Measurements from ENCODE around the gene FOSL2. TPM values are rescaled to one million over a fixed set of nuclear protein-coding genes. Genes with fewer than 3 reads are reported as not detected.

FOSL2 gene
- total and polyA plus RNA-seq, 5 donors: 38.9 to 128 (median 47.0) TPM

DNA sequence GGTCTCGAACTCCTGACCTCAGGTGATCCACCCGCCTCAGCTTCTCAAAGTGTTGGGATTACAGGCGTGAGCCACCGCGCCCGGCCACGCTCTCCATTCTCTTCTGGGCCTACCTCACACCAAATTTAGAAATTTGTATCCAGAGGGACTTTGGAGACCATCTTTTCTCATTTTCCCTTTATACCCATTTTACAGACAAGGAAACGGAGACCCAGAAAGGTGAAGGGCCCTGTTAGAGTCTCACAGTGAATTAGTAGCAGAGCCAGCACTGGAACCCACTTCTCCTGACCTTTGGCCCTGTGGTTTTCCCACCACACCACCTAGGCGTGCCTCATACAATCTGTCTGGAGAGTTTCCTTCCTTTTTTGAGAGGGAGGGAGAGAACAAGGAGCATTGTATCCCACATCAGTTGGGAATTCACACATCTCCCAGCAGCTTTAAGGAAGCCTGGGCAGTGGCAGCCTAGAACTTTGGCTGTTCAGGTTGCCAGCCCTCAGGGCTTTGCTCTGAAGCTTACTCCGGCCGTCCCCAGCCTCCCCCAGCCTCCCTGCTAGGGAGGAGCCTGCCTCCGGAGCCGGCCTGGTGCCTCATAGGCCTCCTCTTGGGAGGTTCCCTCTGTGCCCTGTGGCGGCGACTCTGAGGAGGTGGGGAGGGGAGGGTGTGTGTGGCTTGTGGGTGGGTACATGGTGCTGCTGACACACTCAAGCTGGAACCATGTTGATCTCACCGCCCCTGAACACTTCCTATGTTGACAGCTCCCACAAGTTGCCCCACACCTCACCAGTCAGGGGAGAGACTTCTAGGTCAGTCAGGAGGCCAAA, 13.8 kb downstream of the FOSL2 start:
- Histone ChIP-seq H3K27me3 (ENCODE audit: control insufficient read depth, insufficient read depth) (no peaks in the 10 kb centered on the region), H3K4me1 (ENCODE audit: control insufficient read depth, insufficient read depth, low read length) (peaks cover 16% of the 10 kb centered on the region), H3K27ac (ENCODE audit: low read length) (peak overlapping the region; percentile 25), H3K9me3 (ENCODE audit: control insufficient read depth, low read length) (no peaks in the 10 kb centered on the region), H3K4me3 (ENCODE audit: low read length) (no peak overlapping the region)
- DNase-seq (peak; percentile 69 to 81 (median 77)), ATAC-seq (peak; percentile 52 to 64)
- intact Hi-C loops (cut with DNase I): no loop called here
- WGBS: 68% methylated on average over 16 of the region's 16 CpGs

DNA sequence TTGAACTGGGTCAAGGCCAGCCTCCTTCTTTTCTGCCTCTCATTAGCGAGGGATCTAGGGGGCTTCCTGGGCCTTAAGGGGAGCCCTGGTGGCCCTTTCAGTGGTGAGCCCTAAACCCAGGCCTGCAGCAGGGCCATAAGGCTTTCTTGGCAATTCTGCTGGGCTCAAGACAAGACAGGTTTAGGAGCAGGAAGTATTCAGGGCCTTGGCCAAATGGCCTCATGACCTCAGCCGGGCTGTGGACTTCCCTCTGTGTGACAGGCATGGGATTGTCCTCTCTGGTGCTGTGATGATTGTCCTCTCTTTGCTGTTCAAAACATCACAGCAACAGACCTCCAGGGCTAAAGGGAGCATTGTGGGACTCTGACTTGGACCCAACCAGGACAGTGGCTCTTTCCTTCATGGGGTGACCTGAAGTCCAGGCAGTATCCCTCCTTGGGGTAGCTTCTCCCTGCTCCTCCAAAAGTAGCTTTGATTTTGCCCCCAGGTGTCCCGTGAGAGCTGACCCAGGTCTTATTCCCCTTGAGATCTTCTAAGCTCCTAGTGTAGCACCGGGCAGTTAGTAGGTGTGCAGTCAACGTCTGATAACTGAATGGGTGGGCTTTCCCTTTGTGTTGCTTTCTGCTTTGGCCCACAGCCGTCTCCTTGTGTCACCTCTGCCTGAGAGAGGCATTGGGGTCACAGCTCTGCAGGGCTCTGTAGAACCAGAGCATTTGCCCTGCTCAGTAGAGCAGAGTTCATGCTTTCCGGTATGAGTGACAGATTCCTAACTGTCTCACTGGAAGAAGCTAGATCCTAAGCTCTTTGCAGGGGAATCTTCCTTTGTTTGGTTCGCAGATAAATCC, 14.7 kb downstream of the FOSL2 start:
- Histone ChIP-seq H3K27me3 (ENCODE audit: control insufficient read depth, insufficient read depth) (no peaks in the 10 kb centered on the region), H3K4me3 (ENCODE audit: low read length) (no peak overlapping the region), H3K4me1 (ENCODE audit: control insufficient read depth, insufficient read depth, low read length) (peaks cover 8% of the 10 kb centered on the region), H3K9me3 (ENCODE audit: control insufficient read depth, low read length) (no peaks in the 10 kb centered on the region), H3K27ac (ENCODE audit: low read length) (peak overlapping the region; percentile 25)
- intact Hi-C loops (cut with DNase I): no loop called here
- WGBS: 79% methylated on average over 8 of the region's 8 CpGs
- DNase-seq: peak in 1 of 3 donors; percentile 15
- peak in 1 of 2 donors; percentile 1 for ATAC-seq

DNA sequence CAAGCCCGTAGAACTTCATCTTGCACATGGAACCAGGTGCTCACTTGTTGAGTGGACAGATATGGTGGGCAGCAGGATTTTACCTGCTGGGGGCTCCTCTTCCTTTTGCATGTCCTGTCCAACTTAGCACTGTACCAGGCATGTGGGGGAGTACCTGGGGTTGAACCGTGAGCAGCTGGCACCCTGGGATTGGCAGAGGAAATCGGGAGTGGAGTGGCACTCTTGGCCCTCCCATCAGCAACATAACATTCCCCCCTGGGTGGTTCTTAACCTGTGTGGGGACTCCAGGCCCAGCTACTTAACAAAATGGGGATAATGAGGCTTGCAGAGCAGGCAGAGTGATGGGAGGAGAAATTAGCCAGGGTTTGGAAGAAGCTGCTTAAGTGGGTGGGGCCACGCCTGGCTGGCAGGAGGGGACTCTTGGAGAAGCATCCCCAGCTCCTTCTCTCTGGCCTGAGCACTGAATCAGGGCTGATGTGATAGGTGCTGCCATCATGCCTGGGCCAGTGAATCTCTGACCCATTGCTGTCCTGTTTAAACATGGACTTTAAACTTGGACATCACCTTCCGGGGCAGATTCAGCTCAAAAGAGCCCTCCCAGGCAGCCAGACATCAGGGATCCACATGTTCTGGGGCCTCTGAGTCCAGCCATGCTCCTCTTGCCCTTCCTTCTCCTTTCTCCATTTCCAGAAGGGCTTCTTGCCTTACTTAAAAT, 15.5 kb downstream of the FOSL2 start:
- Histone ChIP-seq H3K9me3 (ENCODE audit: control insufficient read depth, low read length) (no peaks in the 10 kb centered on the region), H3K4me3 (ENCODE audit: low read length) (no peak overlapping the region), H3K27me3 (ENCODE audit: control insufficient read depth, insufficient read depth) (no peaks in the 10 kb centered on the region), H3K4me1 (ENCODE audit: control insufficient read depth, insufficient read depth, low read length) (peaks cover 6% of the 10 kb centered on the region), H3K27ac (ENCODE audit: low read length) (no peak overlapping the region)
- ATAC-seq: no peak
- intact Hi-C loops (cut with DNase I): no loop called here
- DNase-seq: peak in 1 of 3 donors; percentile 14
- WGBS: 75% methylated on average over 5 of the region's 5 CpGs

DNA sequence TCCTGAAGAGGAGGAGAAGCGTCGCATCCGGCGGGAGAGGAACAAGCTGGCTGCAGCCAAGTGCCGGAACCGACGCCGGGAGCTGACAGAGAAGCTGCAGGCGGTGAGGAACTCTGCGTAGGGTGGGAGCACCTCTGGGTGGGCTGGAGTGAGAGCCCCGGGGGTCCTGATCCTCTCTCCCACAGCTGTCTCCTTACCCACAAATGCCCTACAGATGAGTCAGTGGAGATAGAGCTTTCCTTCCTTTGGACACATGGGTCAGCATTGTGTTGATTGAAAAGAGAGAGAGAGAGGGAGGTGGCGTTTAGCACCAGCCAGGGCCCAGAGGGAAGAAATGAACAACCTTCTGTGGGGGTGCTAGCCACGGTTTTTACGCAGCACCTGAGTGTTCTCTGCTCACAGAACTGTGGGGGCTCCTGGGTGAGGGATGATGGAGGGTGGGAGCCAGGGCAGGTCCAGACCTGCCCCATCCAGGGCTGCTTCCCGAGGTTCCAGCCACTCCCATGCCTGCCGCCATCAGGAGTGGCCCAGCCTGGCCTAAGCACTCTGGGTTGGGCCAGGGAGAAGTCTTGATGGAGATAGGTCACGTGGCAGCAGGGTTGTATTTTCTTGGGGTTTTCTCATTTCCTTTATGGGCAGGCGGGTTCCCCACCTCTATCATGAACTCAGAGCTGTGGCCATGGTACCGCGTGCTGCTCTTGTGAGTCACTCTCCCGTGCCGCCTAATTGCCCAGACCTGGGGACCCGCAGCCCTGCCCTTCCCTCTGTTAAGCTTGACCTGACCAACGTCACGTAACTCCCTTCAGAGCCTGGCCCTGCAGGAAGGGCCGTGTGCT, 16.3 kb downstream of the FOSL2 start:
- H3K4me1 ChIP-seq (ENCODE audit: control insufficient read depth, insufficient read depth, low read length): peaks cover 7% of the 10 kb centered on the region
- H3K9me3 ChIP-seq (ENCODE audit: control insufficient read depth, low read length): no peaks in the 10 kb centered on the region
- intact Hi-C loops (cut with DNase I): no loop called here
- H3K4me3 ChIP-seq (ENCODE audit: low read length): no peak overlapping the region
- peak; percentile 1 to 19 for ATAC-seq
- peak in 2 of 3 donors; percentile 47 to 74 for DNase-seq
- 78% methylated on average over 26 of the region's 26 CpGs for WGBS
- no peaks in the 10 kb centered on the region for H3K27me3 ChIP-seq (ENCODE audit: control insufficient read depth, insufficient read depth)
- H3K27ac ChIP-seq (ENCODE audit: low read length): no peak overlapping the region

DNA sequence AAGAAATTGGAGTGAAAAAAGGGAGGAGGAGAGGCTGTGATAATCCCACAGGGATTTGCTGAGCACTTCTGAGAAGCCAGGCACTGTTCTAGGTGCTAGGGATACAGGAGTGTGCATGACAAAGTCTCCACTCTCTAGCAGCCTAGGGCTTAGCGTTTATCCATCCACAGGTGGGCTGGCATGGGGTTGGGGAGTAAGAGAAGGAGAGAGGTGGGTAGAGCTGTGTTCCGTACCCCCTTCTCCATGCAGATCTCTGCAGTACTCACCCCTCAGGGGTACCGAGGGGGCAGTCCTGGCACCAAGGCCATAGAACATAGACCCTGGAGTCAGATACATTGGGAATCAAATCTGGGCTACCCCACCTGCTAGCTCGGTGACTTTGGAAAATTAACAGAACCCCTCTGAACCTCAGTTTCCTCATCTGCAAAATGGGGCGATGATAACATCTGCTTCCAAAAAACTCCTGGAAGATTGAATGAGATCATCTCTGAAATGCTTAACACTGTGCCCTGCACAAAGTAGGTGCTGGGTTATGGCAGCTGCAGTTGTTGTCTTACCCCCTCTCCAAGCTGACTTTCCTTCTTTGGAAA, 18.6 kb downstream of the FOSL2 start:
- no peak overlapping the region for H3K4me3 ChIP-seq (ENCODE audit: low read length)
- no peak for ATAC-seq
- peaks cover 14% of the 10 kb centered on the region for H3K4me1 ChIP-seq (ENCODE audit: control insufficient read depth, insufficient read depth, low read length)
- no peaks in the 10 kb centered on the region for H3K27me3 ChIP-seq (ENCODE audit: control insufficient read depth, insufficient read depth)
- no peaks in the 10 kb centered on the region for H3K9me3 ChIP-seq (ENCODE audit: control insufficient read depth, low read length)
- intact Hi-C loops (cut with DNase I): no loop called here
- no peak overlapping the region for H3K27ac ChIP-seq (ENCODE audit: low read length)
- WGBS: 94% methylated on average over 5 of the region's 5 CpGs
- DNase-seq: no peak

DNA sequence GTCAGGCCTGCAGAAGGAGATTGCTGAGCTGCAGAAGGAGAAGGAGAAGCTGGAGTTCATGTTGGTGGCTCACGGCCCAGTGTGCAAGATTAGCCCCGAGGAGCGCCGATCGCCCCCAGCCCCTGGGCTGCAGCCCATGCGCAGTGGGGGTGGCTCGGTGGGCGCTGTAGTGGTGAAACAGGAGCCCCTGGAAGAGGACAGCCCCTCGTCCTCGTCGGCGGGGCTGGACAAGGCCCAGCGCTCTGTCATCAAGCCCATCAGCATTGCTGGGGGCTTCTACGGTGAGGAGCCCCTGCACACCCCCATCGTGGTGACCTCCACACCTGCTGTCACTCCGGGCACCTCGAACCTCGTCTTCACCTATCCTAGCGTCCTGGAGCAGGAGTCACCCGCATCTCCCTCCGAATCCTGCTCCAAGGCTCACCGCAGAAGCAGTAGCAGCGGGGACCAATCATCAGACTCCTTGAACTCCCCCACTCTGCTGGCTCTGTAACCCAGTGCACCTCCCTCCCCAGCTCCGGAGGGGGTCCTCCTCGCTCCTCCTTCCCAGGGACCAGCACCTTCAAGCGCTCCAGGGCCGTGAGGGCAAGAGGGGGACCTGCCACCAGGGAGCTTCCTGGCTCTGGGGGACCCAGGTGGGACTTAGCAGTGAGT, 19.4 kb downstream of the FOSL2 start:
- ATAC-seq: no peak
- no peaks in the 10 kb centered on the region for H3K27me3 ChIP-seq (ENCODE audit: control insufficient read depth, insufficient read depth)
- H3K4me3 ChIP-seq (ENCODE audit: low read length): no peak overlapping the region
- no peak overlapping the region for H3K27ac ChIP-seq (ENCODE audit: low read length)
- intact Hi-C loops (cut with DNase I): no loop called here
- H3K4me1 ChIP-seq (ENCODE audit: control insufficient read depth, insufficient read depth, low read length): peaks cover 8% of the 10 kb centered on the region
- 92% methylated on average over 27 of the region's 27 CpGs for whole genome bisulfite sequencing
- no peaks in the 10 kb centered on the region for H3K9me3 ChIP-seq (ENCODE audit: control insufficient read depth, low read length)
- DNase-seq: no peak

DNA sequence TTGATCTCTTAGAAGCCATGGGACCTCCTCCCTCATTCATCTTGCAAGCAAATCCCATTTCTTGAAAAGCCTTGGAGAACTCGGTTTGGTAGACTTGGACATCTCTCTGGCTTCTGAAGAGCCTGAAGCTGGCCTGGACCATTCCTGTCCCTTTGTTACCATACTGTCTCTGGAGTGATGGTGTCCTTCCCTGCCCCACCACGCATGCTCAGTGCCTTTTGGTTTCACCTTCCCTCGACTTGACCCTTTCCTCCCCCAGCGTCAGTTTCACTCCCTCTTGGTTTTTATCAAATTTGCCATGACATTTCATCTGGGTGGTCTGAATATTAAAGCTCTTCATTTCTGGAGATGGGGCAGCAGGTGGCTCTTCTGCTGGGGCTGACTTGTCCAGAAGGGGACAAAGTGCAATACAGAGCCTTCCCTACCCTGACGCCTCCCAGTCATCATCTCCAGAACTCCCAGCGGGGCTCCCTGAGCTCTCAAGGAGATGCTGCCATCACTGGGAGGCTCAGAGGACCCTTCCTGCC, 20.0 kb downstream of the FOSL2 start:
- 90% methylated on average over 6 of the region's 6 CpGs for WGBS
- no peaks in the 10 kb centered on the region for H3K27me3 ChIP-seq (ENCODE audit: control insufficient read depth, insufficient read depth)
- no peaks in the 10 kb centered on the region for H3K9me3 ChIP-seq (ENCODE audit: control insufficient read depth, low read length)
- H3K4me3 ChIP-seq (ENCODE audit: low read length): no peak overlapping the region
- intact Hi-C loops (cut with DNase I): no loop called here
- DNase-seq (no peak), ATAC-seq (no peak)
- H3K4me1 ChIP-seq (ENCODE audit: control insufficient read depth, insufficient read depth, low read length): peaks cover 8% of the 10 kb centered on the region
- no peak overlapping the region for H3K27ac ChIP-seq (ENCODE audit: low read length)

DNA sequence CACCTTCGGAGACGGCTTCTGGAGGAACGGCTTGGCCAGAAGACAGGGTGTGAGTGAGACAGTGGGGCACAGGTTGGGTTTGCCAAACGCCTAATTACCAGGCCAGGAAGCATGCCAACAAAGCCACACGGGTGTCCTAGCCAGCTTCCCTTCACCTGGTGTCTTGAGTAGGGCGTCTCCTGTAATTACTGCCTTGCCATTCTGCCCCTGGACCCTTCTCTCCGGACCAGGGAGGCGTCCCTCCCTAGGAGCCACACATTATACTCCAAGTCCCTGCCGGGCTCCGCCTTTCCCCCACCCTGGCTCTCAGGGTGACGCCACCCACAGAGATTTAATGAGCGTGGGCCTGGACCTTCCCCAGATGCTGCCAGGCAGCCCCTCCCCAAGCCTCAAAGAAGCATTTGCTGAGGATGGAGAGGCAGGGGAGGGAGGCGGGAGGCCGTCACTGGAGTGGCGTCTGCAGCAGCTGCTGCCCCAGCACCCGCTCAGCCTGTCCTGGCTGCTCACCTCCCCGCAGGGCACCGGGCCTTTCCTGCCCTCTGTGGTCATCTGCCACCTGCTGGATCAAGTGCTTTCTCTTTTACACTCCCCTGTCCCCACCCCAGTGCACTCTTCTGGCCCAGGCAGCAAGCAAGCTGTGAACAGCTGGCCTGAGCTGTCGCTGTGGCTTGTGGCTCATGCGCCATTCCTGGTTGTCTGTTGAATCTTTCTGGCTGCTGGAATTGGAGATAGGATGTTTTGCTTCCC, 20.7 kb downstream of the FOSL2 start:
- ATAC-seq: peak; percentile 13 to 31
- 75% methylated on average over 20 of the region's 20 CpGs for WGBS
- H3K27ac ChIP-seq (ENCODE audit: low read length): no peak overlapping the region
- DNase-seq: peak; percentile 24 to 71 (median 63)
- H3K27me3 ChIP-seq (ENCODE audit: control insufficient read depth, insufficient read depth): no peaks in the 10 kb centered on the region
- intact Hi-C loops (cut with DNase I): no loop called here
- no peak overlapping the region for H3K4me3 ChIP-seq (ENCODE audit: low read length)
- H3K4me1 ChIP-seq (ENCODE audit: control insufficient read depth, insufficient read depth, low read length): peaks cover 8% of the 10 kb centered on the region
- H3K9me3 ChIP-seq (ENCODE audit: control insufficient read depth, low read length): no peaks in the 10 kb centered on the region

DNA sequence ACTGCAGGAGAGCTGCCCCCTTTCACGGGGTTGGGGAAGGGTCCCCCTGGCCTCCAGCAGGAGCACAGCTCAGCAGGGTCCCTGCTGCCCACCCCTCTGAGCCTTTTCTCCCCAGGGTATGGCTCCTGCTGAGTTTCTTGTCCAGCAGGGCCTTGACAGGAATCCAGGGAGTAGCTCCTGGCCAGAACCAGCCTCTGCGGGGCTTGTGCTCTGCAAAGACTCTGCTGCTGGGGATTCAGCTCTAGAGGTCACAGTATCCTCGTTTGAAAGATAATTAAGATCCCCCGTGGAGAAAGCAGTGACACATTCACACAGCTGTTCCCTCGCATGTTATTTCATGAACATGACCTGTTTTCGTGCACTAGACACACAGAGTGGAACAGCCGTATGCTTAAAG, 21.2 kb downstream of the FOSL2 start:
- 55% methylated on average over 7 of the region's 7 CpGs for WGBS
- Histone ChIP-seq H3K27ac (ENCODE audit: low read length) (no peak overlapping the region), H3K4me3 (ENCODE audit: low read length) (no peak overlapping the region), H3K27me3 (ENCODE audit: control insufficient read depth, insufficient read depth) (no peaks in the 10 kb centered on the region), H3K9me3 (ENCODE audit: control insufficient read depth, low read length) (no peaks in the 10 kb centered on the region), H3K4me1 (ENCODE audit: control insufficient read depth, insufficient read depth, low read length) (peaks cover 8% of the 10 kb centered on the region)
- intact Hi-C loops (cut with DNase I): no loop called here
- no peak for DNase-seq
- peak in 1 of 2 donors; percentile 6 for ATAC-seq

Data from right cardiac atrium (tissue), 5 donors.